ENCODE measurements around the gene RPL41. TPM values are rescaled to one million over a fixed set of nuclear protein-coding genes. Genes with fewer than 3 reads are reported as not detected.
"Not testable (repeated sequence)": the region's sequence is repeated elsewhere in the genome, so short reads cannot be mapped to it uniquely, and the experiment has no call there.

Gene RPL41
- polyA plus RNA-seq, 4 donors, result 4,437 to 5,971 (median 5,319) TPM

GRCh38 chr12:56152756-56153677 lies 36.6 kb downstream of the RPL41 start:
- DNase-seq (ENCODE audit: low read depth in 4 of 4, low spot score in 2 of 4), result no peak

DNA sequence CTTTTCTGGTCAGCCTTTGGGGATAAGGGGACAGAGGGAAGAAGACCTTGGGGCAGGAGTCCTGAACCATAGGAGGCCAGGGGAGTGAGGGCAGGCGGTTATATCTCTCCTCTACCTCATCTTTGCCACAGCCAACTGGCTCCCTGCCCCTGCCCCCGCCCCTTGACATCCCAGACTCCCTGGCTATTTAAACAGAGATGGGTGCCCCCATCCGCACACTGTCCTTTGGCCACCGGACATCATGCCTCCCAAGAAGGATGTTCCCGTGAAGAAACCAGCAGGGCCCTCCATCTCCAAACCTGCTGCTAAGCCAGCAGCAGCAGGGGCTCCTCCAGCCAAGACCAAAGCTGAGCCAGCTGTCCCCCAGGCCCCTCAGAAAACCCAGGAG lies 37.2 kb downstream of the RPL41 start:
- DNase-seq (ENCODE audit: low read depth in 4 of 4, low spot score in 2 of 4), result no peak

- DNase-seq (ENCODE audit: low read depth in 4 of 4, low spot score in 2 of 4), result no peak
Observed at GRCh38 chr12:56154246-56154771, 37.9 kb downstream of the RPL41 start.

DNA sequence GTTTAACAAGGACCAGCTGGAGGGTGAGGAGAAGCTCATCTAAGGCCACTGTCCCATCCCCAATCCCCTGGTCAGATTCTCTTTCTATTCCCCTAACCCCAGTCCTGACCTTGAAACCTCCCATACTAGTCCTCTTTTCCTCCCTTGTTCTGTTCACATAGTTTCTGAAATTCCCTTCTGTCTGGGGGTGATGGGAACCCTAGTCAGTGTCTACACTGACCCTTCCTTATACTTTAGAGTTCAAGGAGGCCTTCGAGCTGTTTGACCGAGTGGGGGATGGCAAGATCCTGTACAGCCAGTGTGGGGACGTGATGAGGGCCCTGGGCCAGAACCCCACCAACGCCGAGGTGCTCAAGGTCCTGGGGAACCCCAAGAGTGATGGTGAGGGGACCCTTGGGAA lies 38.4 kb downstream of the RPL41 start:
- no peak for DNase-seq (ENCODE audit: low read depth in 4 of 4, low spot score in 2 of 4)

DNA sequence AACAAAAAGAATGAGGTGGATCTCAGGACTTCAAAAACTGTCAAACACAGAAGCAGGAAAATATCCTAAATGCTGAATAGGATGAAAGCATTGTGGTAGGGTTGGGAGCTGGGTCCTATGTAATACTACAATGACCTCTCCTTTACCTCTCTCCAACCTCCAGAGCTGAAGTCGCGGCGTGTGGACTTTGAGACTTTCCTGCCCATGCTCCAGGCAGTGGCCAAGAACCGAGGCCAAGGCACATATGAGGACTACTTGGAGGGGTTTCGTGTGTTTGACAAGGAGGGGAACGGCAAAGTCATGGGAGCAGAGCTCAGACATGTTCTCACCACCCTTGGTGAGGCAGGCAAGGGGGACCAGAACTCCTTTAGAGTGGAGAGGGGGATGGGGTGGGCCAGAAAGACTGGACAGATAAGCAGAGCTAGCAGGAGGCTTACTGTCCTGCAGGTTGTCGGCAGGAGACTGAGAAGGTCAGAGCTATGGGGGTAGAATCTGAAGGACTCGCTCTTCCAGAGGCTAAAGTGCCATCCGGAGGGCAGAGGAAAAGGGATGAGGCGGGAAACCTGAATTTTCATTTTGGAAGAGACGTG lies 38.9 kb downstream of the RPL41 start:
- no peak for DNase-seq (ENCODE audit: low read depth in 4 of 4, low spot score in 2 of 4)

GRCh38 chr12:56156464-56157200 lies 40.2 kb downstream of the RPL41 start:
- not testable (repeated sequence) for DNase-seq (ENCODE audit: low read depth in 4 of 4, low spot score in 2 of 4)

DNA sequence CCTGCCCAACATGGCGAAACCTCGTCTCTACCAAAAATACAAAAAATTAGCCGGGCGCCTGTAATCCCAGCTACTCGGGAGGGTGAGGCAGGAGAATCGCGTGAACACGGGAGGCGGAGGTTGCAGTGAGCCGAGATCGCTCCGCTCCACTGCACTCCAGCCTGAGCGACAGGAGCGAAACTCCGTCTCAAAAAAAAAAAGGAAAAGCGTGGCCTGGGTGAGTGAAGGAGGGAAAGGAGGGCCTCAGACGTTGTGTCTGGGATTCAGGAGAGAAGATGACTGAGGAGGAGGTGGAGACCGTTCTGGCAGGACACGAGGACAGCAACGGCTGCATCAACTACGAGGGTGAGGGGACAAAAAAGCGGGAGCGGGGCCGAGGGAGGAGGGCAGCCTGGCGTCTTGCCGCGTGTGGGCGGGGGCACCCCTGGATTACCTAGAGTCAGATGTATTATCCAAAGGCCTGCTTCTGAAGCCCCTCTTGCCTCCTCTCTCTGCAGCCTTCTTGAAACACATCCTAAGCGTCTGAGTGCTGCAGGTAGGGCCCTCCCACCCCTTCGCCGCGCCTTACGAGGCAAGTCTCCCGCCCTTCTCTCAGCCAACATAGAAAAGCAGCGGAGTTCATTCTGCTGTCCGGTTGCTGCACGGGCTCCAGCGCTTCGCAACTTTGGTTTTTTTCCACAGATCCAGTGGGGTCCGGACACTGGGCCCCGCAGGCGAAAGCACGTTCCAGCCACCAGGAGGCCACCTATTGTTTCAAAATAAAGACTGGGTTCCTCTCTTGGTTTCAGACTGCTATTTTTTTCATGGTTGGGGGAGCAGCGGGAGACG lies 41.0 kb downstream of the RPL41 start:
- DNase-seq (ENCODE audit: low read depth in 4 of 4, low spot score in 2 of 4), result peak; percentile 81 to 86 (median 84)

DNA sequence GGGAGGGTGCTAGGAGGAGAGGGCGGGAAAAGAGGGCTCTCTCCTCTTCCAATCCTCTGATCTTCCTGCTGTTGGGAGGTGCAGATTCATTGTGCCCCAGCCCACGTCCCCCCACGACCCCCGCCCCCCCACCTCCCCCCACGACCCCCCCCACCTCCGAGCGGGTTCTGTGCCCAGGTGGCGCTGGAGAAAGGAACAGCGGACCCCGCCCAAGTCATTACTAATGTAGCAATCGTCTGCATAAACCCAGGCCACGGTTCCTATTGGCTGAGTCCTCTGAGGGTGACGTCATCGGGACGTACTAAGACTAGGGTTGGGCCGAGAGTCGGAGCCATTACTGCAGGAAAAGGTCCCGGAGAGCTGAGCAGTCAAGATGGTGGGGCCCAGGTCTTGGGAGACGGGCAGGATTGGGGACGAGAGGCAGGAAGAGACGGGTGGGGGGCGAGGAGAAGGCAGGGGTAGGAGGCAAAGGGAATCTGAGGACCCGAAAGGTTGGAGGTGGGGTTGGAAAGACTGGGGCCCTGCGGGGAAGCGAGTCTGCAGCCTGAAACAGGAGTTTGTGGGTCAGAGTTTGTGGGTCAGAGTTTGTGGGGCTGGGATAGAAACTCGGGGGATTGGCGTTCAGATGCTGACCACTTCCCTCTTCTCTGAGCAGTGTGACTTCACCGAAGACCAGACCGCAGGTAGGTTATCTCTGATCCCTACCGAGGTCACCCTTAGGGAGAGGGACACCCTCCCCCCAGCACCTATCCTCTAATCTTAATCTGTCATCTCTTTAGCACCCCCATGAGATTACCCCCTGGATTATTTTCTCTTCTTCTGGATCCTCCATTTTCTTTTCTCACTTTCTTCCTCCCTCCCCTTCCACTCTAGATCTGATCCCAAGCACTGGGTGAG lies 41.8 kb downstream of the RPL41 start, which contains the start of gene MYL6:
MYL6 (plus strand) TSS at position 331 of the 897 bp plus-strand sequence; CDS start at position 374, 43 bp downstream.
- peak; percentile 92 to 98 (median 94) for DNase-seq (ENCODE audit: low read depth in 4 of 4, low spot score in 2 of 4)

DNA sequence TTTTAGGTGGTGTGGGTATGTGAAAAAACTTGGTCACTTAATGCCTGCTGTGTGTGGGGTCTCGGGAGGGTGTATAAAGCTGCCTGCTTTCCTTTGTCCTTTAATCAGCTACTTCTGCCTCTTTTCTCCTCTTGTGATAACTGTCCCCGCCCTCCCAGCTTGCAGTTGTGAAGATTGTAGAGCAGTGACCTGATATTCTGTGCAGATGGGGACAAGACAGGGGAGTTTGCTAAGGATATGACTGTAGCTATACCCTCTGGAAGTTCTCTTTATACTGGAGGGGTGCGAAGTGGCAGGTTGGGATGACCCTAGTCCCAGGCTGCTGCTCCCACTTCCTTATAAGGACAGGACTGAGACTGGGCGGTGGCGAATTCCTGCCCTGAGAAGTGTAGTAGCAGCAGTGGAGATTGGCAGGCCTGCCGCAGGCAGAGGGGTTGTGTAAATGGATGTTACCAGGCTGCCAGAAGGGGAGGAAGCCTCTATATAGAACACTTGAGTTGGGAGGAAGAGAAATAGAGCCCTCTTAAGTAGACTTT lies 42.6 kb downstream of the RPL41 start:
- DNase-seq (ENCODE audit: low read depth in 4 of 4, low spot score in 2 of 4), result peak in 2 of 4 donors; percentile 32 to 41

DNA sequence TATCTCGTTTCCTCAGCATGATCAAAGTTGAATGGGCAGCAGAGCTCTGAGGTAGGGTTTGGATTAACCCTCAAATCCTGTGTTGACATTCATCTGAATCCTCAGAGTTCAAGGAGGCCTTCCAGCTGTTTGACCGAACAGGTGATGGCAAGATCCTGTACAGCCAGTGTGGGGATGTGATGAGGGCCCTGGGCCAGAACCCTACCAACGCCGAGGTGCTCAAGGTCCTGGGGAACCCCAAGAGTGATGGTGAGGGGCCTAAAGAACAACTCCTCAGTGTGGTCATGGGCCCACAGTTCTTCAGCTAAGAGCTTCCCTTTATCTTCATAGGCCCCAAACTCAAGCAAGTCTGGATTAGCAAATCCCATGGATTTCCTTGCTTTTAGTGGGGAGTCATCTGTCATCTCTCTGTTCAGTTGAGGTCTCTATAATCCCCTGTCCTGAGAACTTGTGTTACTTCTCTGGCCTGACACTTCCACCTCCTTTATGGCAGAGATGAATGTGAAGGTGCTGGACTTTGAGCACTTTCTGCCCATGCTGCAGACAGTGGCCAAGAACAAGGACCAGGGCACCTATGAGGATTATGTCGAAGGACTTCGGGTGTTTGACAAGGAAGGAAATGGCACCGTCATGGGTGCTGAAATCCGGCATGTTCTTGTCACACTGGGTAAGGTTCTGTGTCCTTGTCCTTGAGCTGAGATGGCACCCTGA lies 43.2 kb downstream of the RPL41 start:
- DNase-seq (ENCODE audit: low read depth in 4 of 4, low spot score in 2 of 4), result no peak

GRCh38 chr12:56160193-56160763 lies 43.8 kb downstream of the RPL41 start:
- DNase-seq (ENCODE audit: low read depth in 4 of 4, low spot score in 2 of 4), result no peak

GRCh38 chr12:56160894-56161689 lies 44.7 kb downstream of the RPL41 start:
- no peak for DNase-seq (ENCODE audit: low read depth in 4 of 4, low spot score in 2 of 4)

- DNase-seq (ENCODE audit: low read depth in 4 of 4, low spot score in 2 of 4), result no peak
Observed at GRCh38 chr12:56161690-56162351, 45.4 kb downstream of the RPL41 start.

DNA sequence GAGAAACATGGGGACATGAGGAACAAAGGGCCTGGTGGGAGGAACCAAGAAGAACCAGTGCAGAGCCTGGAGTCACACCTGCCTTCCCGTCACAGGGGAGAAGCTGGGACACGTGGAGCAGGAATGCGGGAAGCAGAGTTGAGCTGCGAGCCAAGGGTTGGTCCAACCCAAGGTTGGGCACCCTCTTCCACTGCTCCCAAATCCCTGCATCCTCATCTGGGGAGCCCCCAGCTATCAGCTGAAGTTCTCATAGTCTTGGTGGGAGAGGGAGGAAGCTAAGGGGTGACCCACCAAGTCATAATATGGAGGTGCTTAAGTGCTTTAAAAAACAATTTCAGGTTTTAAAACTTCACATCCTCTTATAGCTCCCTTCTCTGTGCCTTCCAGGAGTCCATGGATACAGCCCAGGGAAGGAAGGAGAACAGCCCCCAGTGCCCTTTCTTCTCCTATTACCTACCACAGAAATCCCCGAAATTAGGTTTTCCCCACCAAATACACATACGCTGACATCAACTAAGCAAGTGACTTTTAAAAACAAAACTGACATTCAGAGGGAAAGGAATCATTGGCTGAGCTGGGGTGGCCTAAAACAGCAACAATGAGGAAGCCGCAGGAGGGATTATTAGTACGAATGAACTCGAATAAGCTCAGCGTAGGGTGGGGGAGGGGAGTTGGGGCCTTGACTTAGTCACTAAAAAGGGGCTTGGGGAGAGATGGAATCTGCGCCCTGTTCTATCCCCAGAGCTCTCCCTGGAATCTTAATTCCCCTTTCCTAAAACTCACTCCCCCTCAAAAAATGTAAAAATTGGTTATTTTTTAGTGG lies 46.2 kb downstream of the RPL41 start:
- DNase-seq (ENCODE audit: low read depth in 4 of 4, low spot score in 2 of 4), result no peak

DNA sequence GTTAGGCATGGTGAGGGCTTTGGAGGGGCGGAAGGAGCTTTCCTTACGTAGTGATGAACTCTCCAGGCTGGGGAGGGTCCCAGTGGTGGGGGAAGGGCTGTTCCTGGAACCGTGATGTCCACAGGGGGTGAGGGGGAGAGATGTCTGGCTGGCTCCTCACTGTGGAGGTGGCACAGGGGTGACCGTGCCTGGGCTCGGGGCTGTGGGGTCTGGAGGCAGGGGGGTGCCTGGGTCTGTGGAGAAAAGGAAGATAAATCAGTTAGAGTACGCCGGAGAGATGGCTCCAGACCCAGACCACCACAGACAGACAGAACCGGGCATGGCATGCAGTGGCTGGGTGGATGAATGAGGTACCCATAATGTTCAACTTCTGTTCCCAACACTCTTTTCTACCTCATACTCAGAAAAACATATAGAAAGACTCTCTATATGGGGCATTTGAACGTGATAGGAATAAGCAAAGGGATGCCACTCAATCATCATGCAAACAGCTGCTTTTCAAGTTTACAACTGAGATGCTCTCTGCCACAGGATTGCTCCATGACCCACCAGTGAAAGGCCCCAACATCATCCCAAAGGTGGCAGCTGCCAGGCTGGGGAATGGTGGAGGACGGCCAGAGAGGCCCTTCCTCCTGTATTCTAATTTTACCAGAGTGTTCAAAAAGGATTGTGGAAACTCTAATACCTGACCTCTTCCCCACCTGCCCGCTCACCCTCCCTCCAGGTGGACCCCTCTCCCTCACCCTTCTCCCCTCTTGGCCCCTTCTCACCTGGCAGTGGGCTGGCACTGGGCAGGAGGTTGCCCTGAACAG lies 47.3 kb downstream of the RPL41 start:
- no peak for DNase-seq (ENCODE audit: low read depth in 4 of 4, low spot score in 2 of 4)

Measured in left renal cortex interstitium (tissue), 4 donors.